ENCODE results near the gene AKR1D1.

AKR1D1 gene

DNA sequence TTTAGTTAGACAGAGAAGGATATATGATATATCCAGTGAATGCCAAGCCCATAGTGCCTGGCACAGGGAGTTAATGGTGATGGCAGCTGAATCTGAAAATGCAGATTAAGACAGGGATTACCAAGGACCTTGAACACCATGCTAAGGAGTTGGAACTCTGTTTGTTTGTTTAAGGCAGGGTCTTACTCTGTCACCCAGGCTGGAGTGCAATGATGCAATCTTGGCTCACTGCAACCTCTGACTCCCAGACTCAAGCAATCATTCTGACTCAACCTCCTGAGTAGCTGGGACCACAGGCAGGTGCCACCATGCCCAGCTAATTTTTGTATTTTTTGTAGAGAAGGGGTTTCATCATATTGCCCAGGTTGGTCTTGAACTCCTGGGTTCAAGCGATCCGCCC is 1.6 kb downstream of the AKR1D1 start:
- H3K4me1 ChIP-seq (ENCODE audit: insufficient read depth, low read length), result no peaks in the 10 kb centered on the region
- no peak overlapping the region for H2AFZ ChIP-seq (ENCODE audit: low read depth, low read length)
- no peak overlapping the region for H3K4me3 ChIP-seq (ENCODE audit: low read depth in 1 of 2, low read length in 2 of 2)
- H4K20me1 ChIP-seq (ENCODE audit: insufficient read depth, low read length), result no peaks in the 10 kb centered on the region
- no peaks in the 10 kb centered on the region for H3K9me3 ChIP-seq (ENCODE audit: insufficient read depth, low read length, severe bottlenecking)
- no peaks in the 10 kb centered on the region for H3K79me2 ChIP-seq (ENCODE audit: insufficient read depth, low read length)
- H3K27me3 ChIP-seq (ENCODE audit: insufficient read depth, low read length, poor library complexity), result no peaks in the 10 kb centered on the region
- H3K27ac ChIP-seq (ENCODE audit: low read length), result no peak overlapping the region
- H3K9ac ChIP-seq (ENCODE audit: low read depth, low read length), result no peak overlapping the region
- DNase-seq, result no peak
- no peak for ATAC-seq (ENCODE audit: insufficient read depth, low read depth)
- no peak overlapping the region for H3K4me2 ChIP-seq (ENCODE audit: insufficient read depth, low read length)
- H3K36me3 ChIP-seq (ENCODE audit: insufficient read depth, low read length), result no peaks in the 10 kb centered on the region
- no peak for TF ChIP-seq EZH2 (IDR thresholded peaks at IDR 0.05; ENCODE audit: borderline replicate concordance, low read depth, low read length, severe bottlenecking)
- TF ChIP-seq, protein P1, sequence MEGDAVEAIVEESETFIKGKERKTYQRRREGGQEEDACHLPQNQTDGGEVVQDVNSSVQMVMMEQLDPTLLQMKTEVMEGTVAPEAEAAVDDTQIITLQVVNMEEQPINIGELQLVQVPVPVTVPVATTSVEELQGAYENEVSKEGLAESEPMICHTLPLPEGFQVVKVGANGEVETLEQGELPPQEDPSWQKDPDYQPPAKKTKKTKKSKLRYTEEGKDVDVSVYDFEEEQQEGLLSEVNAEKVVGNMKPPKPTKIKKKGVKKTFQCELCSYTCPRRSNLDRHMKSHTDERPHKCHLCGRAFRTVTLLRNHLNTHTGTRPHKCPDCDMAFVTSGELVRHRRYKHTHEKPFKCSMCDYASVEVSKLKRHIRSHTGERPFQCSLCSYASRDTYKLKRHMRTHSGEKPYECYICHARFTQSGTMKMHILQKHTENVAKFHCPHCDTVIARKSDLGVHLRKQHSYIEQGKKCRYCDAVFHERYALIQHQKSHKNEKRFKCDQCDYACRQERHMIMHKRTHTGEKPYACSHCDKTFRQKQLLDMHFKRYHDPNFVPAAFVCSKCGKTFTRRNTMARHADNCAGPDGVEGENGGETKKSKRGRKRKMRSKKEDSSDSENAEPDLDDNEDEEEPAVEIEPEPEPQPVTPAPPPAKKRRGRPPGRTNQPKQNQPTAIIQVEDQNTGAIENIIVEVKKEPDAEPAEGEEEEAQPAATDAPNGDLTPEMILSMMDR (IDR thresholded peaks at IDR 0.05; ENCODE audit: borderline replicate concordance, extremely low read depth, low read length, poor library complexity, severe bottlenecking), result no peak

DNA sequence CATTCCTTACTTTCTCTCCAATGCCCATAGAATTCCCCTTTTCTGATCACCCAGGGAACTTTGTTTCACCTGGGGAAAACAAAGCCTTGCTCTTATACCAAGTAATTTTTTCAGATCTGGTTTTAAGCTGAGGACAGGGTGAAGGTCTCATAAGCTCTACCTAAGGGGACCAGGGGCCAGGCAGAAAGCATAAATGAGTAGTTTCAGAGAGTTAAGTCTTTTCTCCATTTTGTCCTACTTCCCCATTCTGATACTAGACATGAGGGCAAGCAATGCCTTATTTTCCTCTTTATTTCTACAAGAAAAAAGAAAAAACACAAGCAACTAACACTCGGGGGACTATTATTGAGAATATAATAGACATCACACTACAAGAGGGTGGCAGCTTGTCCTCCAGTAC is 2.9 kb downstream of the AKR1D1 start:
- ATAC-seq (ENCODE audit: insufficient read depth, low read depth) (no peak), DNase-seq (no peak)
- H3K9me3 ChIP-seq (ENCODE audit: insufficient read depth, low read length, severe bottlenecking), result no peaks in the 10 kb centered on the region
- H3K4me3 ChIP-seq (ENCODE audit: low read depth in 1 of 2, low read length in 2 of 2), result no peak overlapping the region
- H2AFZ ChIP-seq (ENCODE audit: low read depth, low read length), result no peak overlapping the region
- H3K79me2 ChIP-seq (ENCODE audit: insufficient read depth, low read length), result no peaks in the 10 kb centered on the region
- H3K4me2 ChIP-seq (ENCODE audit: insufficient read depth, low read length), result no peak overlapping the region
- H3K27ac ChIP-seq (ENCODE audit: low read length), result no peak overlapping the region
- TF ChIP-seq, protein P1 (IDR thresholded peaks at IDR 0.05; ENCODE audit: borderline replicate concordance, extremely low read depth, low read length, poor library complexity, severe bottlenecking), result no peak
- no peak for TF ChIP-seq EZH2 (IDR thresholded peaks at IDR 0.05; ENCODE audit: borderline replicate concordance, low read depth, low read length, severe bottlenecking)
- H4K20me1 ChIP-seq (ENCODE audit: insufficient read depth, low read length), result no peaks in the 10 kb centered on the region
- H3K9ac ChIP-seq (ENCODE audit: low read depth, low read length), result no peak overlapping the region
- H3K4me1 ChIP-seq (ENCODE audit: insufficient read depth, low read length), result no peaks in the 10 kb centered on the region
- no peaks in the 10 kb centered on the region for H3K27me3 ChIP-seq (ENCODE audit: insufficient read depth, low read length, poor library complexity)
- H3K36me3 ChIP-seq (ENCODE audit: insufficient read depth, low read length), result no peaks in the 10 kb centered on the region

DNA sequence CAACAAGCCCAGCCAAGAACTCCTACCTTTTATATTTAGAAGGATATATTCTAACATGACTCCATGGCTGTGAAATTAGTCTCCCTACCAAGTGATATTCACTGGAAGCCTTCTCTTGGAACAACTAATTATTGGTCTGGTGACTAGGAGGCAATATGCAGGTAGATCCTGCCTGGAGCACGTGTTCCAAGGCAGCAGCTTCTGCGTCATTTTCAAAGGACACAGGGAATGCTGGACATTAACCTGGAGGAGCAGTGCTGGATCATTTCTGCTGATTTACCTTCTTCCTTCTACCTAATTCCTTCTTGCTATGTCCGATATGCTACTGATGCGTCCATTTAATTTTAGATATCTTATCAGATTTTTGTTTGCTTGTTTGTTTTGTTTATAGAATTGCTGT is 5.6 kb downstream of the AKR1D1 start:
- ATAC-seq (ENCODE audit: insufficient read depth, low read depth) (no peak), DNase-seq (no peak)
- Histone ChIP-seq H3K9me3 (ENCODE audit: insufficient read depth, low read length, severe bottlenecking) (no peaks in the 10 kb centered on the region), H3K27me3 (ENCODE audit: insufficient read depth, low read length, poor library complexity) (no peaks in the 10 kb centered on the region), H3K9ac (ENCODE audit: low read depth, low read length) (no peak overlapping the region), H3K4me3 (ENCODE audit: low read depth in 1 of 2, low read length in 2 of 2) (no peak overlapping the region), H3K4me1 (ENCODE audit: insufficient read depth, low read length) (no peaks in the 10 kb centered on the region), H2AFZ (ENCODE audit: low read depth, low read length) (no peak overlapping the region), H3K27ac (ENCODE audit: low read length) (no peak overlapping the region), H3K4me2 (ENCODE audit: insufficient read depth, low read length) (no peak overlapping the region), H3K79me2 (ENCODE audit: insufficient read depth, low read length) (no peaks in the 10 kb centered on the region), H4K20me1 (ENCODE audit: insufficient read depth, low read length) (no peaks in the 10 kb centered on the region), H3K36me3 (ENCODE audit: insufficient read depth, low read length) (no peaks in the 10 kb centered on the region)
- no peak for TF ChIP-seq EZH2 (IDR thresholded peaks at IDR 0.05; ENCODE audit: borderline replicate concordance, low read depth, low read length, severe bottlenecking)
- TF ChIP-seq, protein P1 (IDR thresholded peaks at IDR 0.05; ENCODE audit: borderline replicate concordance, extremely low read depth, low read length, poor library complexity, severe bottlenecking), result no peak

DNA sequence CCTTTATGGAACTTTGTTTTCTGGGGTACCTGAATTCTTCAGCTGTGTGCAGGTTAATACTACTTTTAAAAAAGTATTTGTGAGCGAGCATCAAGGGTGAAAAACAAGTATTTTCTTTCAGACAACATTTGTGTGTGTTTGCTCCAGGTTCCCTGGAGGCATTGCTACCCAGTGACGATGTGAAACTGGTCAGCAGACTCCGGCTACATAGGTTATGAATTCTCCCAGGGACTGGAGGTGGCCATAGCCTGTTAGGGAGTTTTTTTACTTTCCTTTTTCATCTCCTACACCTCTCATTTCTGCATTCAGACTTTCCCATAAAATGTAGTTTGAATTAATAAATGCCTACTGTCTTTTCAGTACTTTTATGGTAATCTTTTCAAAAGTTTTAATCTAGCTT is 7.6 kb downstream of the AKR1D1 start:
- Histone ChIP-seq H3K79me2 (ENCODE audit: insufficient read depth, low read length) (no peaks in the 10 kb centered on the region), H3K9ac (ENCODE audit: low read depth, low read length) (no peak overlapping the region), H3K36me3 (ENCODE audit: insufficient read depth, low read length) (no peaks in the 10 kb centered on the region), H3K27ac (ENCODE audit: low read length) (no peak overlapping the region), H2AFZ (ENCODE audit: low read depth, low read length) (no peak overlapping the region), H3K9me3 (ENCODE audit: insufficient read depth, low read length, severe bottlenecking) (no peaks in the 10 kb centered on the region), H3K4me3 (ENCODE audit: low read depth in 1 of 2, low read length in 2 of 2) (no peak overlapping the region), H3K4me2 (ENCODE audit: insufficient read depth, low read length) (no peak overlapping the region), H4K20me1 (ENCODE audit: insufficient read depth, low read length) (no peaks in the 10 kb centered on the region), H3K27me3 (ENCODE audit: insufficient read depth, low read length, poor library complexity) (no peaks in the 10 kb centered on the region), H3K4me1 (ENCODE audit: insufficient read depth, low read length) (no peaks in the 10 kb centered on the region)
- DNase-seq (no peak), ATAC-seq (ENCODE audit: insufficient read depth, low read depth) (no peak)
- no peak for TF ChIP-seq EZH2 (IDR thresholded peaks at IDR 0.05; ENCODE audit: borderline replicate concordance, low read depth, low read length, severe bottlenecking)
- TF ChIP-seq, protein P1 (IDR thresholded peaks at IDR 0.05; ENCODE audit: borderline replicate concordance, extremely low read depth, low read length, poor library complexity, severe bottlenecking), result no peak

Measured in DND-41 (cell line).